ENCODE measurements around the gene COX6B1. TPM values are rescaled to one million over a fixed set of nuclear protein-coding genes. Genes with fewer than 3 reads are reported as not detected.
"Not testable (repeated sequence)": the region's sequence is repeated elsewhere in the genome, so short reads cannot be mapped to it uniquely, and the experiment has no call there.

COX6B1 gene
- 217 and 224 TPM in 2 replicates for total RNA-seq

- Histone ChIP-seq H3K4me3 (ENCODE audit: low read depth, low read length) (peak within 1 kb of the TSS; percentile 76), H3K36me3 (ENCODE audit: control insufficient read depth, insufficient read depth, low read length) (peaks cover 2% of the 10 kb centered on the region), H3K27me3 (ENCODE audit: control insufficient read depth, insufficient read depth, low read length) (no peaks in the 10 kb centered on the region)
- DNase-seq (ENCODE audit: low read depth) (peak; percentile 95), FAIRE-seq (no peak)
- TF ChIP-seq CTCF (IDR thresholded peaks at IDR 0.05; ENCODE audit: insufficient read depth, low read length, severe bottlenecking), result no peak
Observed at GRCh38 chr19:35648017-35648961, at the start of gene COX6B1. Gene COX6B1, plus strand, starts transcription at chr19:35648323. Its CDS starts 2,921 bp downstream, at chr19:35651244.

GRCh38 chr19:35601971-35602370 is 46.2 kb upstream of the COX6B1 start:
- no peak for TF ChIP-seq CTCF (IDR thresholded peaks at IDR 0.05; ENCODE audit: insufficient read depth, low read length, severe bottlenecking)
- H3K27me3 ChIP-seq (ENCODE audit: control insufficient read depth, insufficient read depth, low read length), result no peaks in the 10 kb centered on the region
- DNase-seq (ENCODE audit: low read depth), result no peak
- H3K36me3 ChIP-seq (ENCODE audit: control insufficient read depth, insufficient read depth, low read length), result no peaks in the 10 kb centered on the region
- H3K4me3 ChIP-seq (ENCODE audit: low read depth, low read length), result no peak overlapping the region
- FAIRE-seq, result no peak

GRCh38 chr19:35604436-35604835 is 43.7 kb upstream of the COX6B1 start:
- not testable (repeated sequence) for H3K36me3 ChIP-seq (ENCODE audit: control insufficient read depth, insufficient read depth, low read length); DNase-seq (ENCODE audit: low read depth); H3K27me3 ChIP-seq (ENCODE audit: control insufficient read depth, insufficient read depth, low read length); FAIRE-seq; H3K4me3 ChIP-seq (ENCODE audit: low read depth, low read length)

- not testable (repeated sequence) for H3K36me3 ChIP-seq (ENCODE audit: control insufficient read depth, insufficient read depth, low read length); FAIRE-seq; H3K4me3 ChIP-seq (ENCODE audit: low read depth, low read length); H3K27me3 ChIP-seq (ENCODE audit: control insufficient read depth, insufficient read depth, low read length); DNase-seq (ENCODE audit: low read depth)
Observed at GRCh38 chr19:35607170-35607569, 41.0 kb upstream of the COX6B1 start.

GRCh38 chr19:35607661-35608060 is 40.5 kb upstream of the COX6B1 start:
- Histone ChIP-seq H3K4me3 (ENCODE audit: low read depth, low read length) (no peak overlapping the region), H3K36me3 (ENCODE audit: control insufficient read depth, insufficient read depth, low read length) (no peaks in the 10 kb centered on the region), H3K27me3 (ENCODE audit: control insufficient read depth, insufficient read depth, low read length) (no peaks in the 10 kb centered on the region)
- DNase-seq (ENCODE audit: low read depth), result no peak
- no peak for FAIRE-seq
- no peak for TF ChIP-seq CTCF (IDR thresholded peaks at IDR 0.05; ENCODE audit: insufficient read depth, low read length, severe bottlenecking)

GRCh38 chr19:35608251-35608650 is 39.9 kb upstream of the COX6B1 start:
- Histone ChIP-seq H3K4me3 (ENCODE audit: low read depth, low read length) (no peak overlapping the region), H3K36me3 (ENCODE audit: control insufficient read depth, insufficient read depth, low read length) (no peaks in the 10 kb centered on the region), H3K27me3 (ENCODE audit: control insufficient read depth, insufficient read depth, low read length) (no peaks in the 10 kb centered on the region)
- TF ChIP-seq CTCF (IDR thresholded peaks at IDR 0.05; ENCODE audit: insufficient read depth, low read length, severe bottlenecking), result no peak
- DNase-seq (ENCODE audit: low read depth) (peak; percentile 12), FAIRE-seq (no peak)

Measured in bronchial epithelial cell (primary cell).